Stimulated activated CD8-positive, alpha-beta memory T cell treated with anti-CD3 and anti-CD28 coated beads, Interleukin-7, amount 100 ng/mL, for 48 hours (primary cell): Measurements from ENCODE around the gene CYP4F22.
"Not testable (repeated sequence)": the region's sequence is repeated elsewhere in the genome, so short reads cannot be mapped to it uniquely, and the experiment has no call there.

Source experiments
- DNase-seq, 2 donors: peaks; one replicate each; pipeline ENCODE4 v3.0.0-alpha.2; 2020; ENCODE audit warnings: low read depth in 1 of 2; ENCODE audit errors: extremely low read depth in 1 of 2

Gene CYP4F22

DNA sequence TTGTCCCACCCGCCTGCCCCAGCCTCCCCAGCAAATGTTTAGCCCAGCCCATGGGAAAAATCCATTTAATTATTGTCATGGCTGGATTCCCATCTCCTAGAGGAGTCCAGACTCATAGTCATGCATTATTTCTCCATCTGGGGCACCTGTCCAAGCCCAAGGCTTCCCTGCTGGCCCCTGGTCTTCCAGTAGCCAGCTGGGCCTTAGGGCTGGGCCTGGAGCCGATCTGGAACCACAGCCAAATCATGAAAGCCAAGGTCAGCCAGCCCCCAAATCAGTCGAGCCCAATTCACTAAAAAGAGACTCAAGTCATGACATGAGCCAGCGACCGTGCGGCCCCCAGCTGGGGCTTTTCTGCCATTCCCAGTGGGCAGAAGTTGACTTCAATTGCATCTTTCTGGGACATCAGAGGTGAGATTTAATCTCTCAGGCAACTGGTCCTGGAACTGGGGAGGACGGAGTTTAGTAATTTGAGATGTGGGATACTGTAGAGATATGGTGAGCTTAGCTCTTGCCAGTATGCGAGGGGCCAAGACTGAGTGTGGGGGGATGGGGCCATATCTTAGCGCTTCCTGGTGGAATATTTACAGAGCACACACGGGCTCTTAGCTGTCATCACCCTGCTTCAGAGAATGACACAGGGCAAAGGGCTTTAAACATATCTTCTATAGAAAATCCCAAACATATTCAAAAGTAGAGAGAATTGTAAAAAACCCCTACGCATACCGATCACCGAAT is 19.7 kb upstream of the CYP4F22 start:
- no peak for DNase-seq

DNA sequence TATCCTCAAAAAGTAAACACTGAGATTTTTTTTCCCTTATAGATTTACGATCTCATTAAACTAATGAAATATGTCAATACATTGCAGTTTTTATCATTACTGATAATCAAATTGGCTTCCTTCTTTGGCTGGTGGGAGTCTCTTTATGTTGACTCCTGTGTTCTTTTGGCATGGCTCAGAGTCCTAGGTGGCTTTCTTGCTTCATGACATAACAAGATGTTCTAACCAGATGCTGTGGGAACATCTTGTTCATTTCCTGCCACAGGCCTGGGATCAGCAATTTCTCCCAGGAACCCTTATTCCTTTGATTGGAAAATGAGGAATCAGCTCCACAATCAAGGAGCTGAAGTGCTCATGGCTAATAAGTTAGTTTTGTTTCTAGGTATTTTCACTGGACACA is 13.2 kb upstream of the CYP4F22 start:
- no peak for DNase-seq

DNA sequence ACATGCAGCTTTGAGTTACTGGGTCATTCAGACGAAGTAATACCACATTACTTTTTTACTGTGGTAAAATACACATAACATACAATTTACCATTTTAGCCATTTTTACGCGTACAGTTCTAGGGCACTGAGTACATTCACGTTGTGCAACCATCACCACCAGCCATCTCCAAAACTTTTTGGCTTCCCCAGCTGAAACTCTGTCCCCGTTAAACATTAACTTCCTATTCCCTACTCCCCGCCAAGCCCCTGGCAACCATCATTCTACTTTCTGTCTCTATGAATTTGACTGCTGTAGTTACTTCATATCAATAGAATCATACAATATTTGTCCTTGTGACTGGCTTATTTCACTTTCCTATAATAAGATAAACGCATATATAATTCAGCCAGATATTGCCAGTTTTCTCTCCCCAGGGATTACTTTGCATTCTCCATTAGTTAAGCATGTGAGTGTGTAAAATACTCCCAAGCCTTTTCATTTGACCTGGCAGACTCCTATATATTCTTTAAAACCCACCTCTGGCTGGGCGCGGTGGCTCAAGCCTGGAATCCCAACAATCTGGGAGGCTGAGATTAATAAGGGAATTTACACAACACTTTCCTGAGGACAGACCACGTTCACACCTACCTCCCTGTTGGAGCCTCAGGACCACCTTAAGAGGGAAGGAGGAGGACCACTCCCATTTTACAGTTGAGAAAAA is 10.0 kb upstream of the CYP4F22 start:
- DNase-seq, result no peak

DNA sequence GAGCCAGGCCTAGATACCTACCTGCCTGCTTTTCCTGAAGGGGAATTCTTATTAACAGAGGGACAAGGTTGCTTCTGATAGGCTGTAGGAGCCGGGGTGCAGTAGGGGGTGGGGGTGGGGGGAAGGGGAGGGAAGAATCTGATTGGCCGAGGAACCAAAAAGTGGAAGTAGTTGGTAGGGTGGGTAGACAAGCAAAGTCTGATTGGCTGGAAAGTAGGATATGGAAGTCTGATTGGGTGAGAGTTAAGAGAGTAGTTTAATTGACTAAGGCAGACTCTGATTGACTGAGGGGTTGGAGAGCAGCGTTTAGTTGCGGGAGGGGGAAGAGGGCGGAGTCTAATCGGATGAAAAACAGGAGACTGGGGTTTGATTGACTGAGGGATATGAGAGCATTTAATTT is 9.4 kb upstream of the CYP4F22 start:
- DNase-seq, result no peak

DNA sequence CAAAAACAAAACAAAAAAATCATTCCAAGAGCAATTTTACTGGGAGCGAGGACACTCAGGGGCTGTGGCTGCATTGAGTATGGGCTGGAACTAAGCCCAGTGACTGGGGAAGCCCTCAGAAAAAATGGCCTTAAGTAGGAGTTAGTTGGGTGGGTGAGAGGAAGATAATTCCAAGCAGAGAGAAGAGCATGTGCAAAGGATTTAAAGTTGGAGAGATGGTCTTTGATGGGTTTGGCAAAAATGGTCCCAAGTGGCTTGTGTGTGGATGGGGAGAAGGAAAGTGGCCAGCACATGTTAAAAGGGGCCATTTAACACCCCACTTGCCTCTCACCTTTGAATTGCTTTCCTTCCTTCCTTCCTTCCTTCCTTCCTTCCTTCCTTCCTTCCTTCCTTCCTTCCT is 6.7 kb upstream of the CYP4F22 start:
- no peak for DNase-seq

DNA sequence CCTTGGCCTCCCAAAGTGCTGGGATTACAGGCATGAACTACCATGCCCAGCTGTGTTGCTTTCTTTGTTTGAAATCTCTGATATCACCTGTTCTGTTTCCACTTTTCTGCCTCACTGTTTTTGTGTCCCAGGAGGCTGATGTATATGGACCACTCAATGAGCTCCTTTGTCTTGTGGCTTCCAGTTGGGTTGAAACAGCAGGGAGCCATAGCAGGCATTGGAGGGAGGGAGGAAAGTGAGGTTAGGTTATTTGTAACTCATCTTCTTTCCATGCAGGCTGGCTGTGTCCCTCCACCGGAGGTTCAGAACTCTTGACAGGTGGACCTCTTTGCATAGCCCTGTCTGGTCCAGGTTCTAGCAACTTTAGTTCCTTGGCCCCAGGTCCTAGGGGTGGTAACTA is 6.1 kb upstream of the CYP4F22 start:
- DNase-seq, result no peak

DNA sequence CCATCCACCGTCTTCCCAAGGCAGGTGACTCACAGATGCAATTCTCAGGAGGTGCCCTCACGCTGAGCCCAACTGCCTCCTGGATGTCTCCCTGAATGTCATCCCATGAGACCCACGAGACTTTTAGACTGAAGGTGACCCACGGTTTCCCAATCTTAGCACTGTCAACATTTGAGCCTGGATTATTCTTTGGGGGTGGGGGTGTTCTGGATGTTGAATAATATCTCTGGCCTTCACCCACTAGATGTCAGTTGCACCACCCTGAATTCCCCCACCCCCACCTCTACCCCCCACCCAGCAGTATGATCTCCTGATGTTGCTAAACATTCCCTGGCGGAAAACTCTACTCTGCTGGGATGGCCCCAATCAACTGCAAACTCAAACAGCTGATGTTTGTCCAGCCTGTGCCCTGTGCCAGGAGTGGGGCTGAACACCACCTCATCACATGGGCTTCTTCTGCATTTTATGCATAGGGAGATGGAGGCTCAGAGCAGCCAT is 2.2 kb upstream of the CYP4F22 start:
- DNase-seq, result no peak

DNA sequence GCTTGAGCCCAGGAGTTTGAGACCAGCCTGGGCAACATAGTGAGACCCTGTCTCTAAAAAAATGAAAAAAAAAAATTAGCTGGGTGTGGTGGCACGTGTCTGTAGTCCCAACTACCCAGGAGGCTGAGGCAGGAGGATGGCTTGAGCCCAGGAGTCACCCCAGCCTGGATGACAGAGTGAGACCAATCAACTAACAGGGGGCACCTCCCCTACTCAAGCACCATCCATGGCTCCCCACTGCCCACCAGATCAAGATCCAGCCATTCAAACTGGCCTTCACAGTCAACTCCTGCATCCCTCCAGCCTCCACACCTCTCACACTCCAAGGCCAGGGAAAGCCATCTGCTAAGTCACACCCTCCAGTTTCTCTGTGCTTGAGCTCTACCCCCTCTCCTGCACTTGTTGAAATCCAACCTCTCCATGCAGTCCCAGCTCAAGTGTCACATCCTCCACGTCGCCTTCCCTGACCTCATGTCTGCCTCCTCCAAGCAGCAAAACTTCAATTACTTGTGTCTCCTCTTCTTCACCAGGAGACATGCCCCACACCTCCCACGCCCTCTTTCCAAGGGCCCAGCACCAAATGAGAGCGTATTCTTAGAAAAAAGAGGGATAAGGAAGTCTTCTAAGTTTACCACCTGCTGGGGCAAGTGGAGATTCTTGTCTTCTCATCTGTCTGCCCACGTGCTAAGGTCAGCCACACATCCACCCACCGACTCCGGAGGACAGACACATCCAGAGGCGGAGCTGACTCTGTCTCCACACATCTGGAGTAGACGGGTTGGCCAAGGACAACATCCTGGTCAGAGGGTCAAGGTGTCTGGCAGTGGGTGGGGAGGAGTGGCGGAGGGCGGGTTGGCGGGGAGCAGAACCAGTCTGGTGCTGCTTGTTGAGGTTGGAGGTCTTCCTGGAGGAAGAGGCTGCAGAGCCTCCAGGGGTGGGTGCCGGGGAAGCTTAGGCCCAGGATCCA is 974 bp upstream of the CYP4F22 start:
- no peak for DNase-seq

DNA sequence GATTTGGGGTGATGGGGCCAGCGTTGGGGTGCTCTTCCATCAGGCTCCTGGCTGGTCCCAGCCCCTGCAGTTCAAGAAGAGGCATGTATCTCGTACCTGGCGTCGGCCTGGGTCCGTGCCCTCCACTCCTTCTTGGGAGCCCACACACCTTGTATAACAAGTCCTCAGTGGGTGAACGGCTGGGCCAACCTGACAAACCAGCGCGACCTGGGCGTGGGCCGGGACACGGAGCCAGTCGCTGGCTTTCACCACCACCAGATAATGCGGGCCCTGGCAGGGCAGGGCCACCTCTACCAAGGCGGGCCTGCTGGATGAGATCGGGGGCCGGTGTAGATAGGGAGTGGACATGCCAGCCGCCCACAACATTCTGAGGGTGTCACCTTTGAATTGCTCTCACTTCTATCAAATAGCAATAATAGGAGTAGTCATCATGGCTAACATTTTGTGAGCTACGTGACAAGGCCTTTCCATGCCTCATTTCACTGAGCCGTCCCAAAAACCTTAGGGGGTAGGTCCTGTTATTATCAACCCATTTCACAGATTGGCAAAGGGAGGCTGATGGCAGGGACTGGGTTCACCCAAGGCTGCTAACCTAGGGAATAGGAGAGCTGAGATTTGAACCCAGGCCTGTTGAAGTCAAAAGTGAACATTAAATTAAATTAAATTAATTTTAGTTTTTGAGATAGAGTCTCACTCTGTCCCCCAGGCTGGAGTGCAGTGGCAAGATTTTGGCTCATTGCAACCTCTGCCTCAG is 3.5 kb downstream of the CYP4F22 start:
- no peak for DNase-seq

DNA sequence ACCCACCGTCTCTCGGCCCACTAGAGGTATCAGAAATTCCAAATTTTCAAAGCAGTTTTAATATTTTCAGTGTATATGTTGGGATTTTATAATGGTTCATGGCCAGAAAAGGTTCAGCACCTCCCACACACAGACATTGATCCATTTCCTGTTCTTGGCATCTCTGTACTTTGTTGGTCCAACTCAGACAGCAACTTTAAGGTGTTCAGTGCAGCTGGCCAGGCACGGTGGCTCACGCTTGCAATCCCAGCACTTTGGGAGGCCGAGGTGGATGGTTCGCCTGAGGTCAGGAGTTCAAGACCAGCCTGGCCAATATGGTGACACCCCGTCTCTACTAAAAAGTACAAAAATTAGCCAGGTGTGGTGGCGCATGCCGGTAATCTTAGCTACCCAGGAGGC is 6.9 kb downstream of the CYP4F22 start:
- DNase-seq, result not testable (repeated sequence)

DNA sequence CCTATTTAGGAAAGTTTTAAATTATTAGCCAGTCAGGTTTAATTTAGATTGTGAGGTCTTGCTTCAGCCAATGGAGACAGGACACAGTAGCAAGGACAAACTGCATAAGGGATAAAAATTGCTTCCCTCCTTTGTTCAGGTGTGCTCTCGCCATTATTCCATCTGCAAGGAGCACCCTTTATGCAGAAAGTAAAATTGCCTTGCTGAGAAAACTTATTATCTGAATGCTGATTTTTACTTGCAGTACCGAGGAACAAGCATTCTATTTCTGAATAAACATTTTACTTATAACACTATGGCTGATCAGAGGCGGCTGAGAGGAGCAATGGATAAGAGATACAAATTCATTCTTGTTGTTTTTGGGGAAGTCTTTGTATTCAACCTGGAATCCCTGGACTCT is 8.0 kb downstream of the CYP4F22 start:
- no peak for DNase-seq

DNA sequence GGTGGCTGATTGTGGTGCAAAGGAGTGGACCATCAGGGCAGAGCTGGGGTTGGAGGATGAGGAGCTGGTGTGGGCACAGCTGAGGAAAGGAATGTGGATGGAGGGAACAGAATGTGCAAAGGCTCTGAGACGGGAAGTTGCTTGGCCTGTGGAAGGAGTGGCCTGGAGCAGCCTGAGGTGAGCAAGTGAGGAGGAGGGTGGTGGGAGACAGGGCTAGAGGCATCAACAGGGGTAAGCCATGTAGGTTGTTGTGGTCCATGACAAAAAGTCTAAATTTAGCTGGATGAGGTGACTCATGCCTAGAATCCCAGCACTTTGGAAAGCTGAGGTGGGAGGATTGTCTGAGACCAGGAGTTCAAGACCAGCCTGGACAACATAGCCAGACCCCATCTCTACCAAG is 9.5 kb downstream of the CYP4F22 start:
- no peak for DNase-seq

DNA sequence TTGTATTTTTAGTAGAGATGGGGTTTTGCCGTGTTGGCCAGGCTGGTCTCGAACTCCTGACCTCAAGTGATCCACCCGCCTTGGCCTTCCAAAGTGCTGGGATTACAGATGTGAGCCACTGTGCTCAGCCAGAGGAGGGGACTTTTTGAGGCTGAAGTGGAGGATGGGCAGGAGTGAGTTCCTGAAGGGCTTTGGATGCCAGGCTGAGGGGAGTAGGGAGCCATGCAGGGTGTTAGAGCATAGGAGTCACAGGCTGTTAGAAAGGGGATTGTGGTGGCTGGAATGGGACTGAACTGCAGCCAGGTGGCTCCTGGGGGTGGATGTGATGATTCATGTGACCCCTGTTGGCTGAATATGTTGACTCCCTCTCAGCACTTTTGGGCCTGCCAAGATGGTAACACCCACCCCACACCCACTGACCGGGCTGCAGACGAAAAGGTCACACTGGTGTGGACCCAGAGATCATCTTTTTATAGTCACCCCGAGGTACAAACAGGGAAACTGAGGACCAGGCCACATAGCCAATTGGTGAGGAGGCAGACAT is 11.2 kb downstream of the CYP4F22 start:
- DNase-seq, result no peak

DNA sequence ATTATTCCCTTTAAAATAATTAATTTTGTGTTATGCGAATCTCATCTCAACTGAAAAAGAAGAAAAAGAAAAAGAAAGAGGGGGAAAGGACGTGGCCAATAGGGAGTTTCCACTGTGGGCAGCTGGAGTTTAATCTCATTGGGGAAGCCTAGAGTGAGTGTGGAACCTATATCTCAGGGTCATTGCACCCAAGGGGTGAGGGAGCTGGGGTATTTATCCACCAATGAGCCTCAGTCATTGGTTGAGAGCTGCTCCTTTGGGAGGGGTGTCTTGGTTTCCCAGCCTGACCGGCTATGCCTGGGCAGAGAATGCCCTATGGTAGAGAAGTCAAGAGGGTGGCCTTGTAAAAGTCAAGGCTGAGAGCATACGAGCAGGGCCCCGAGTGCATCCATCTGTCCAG is 16.5 kb downstream of the CYP4F22 start:
- DNase-seq, result no peak

DNA sequence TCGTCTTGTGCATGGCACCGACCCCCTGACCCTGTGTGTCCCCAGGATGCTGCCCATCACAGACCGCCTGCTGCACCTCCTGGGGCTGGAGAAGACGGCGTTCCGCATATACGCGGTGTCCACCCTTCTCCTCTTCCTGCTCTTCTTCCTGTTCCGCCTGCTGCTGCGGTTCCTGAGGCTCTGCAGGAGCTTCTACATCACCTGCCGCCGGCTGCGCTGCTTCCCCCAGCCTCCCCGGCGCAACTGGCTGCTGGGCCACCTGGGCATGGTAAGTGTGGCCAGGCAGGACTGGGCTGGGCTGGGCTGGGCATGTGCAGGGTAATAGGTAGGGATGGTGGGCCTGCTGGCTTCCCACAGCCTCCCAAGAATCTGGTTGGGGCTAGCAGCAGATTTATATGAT is 17.0 kb downstream of the CYP4F22 start:
- DNase-seq, result no peak

DNA sequence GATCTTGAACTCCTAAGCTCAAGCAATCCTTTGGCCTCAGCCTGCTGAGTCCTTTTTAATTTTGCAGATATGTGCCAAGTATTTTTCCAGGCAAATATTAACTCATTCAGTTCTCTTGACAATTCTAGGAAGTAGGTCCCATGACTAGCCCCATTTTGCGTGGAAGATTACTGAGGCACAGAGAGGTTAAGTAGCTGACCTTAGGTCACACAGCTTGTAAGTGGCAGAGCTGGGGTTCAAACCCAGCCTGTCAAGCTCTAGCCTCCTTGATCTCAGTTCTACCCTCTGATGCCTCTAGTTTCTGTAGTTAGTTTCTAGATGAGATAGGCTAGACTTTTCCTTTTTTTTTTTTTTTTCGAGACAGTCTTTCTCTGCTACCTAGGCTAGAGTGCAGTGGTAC is 18.1 kb downstream of the CYP4F22 start:
- no peak for DNase-seq

DNA sequence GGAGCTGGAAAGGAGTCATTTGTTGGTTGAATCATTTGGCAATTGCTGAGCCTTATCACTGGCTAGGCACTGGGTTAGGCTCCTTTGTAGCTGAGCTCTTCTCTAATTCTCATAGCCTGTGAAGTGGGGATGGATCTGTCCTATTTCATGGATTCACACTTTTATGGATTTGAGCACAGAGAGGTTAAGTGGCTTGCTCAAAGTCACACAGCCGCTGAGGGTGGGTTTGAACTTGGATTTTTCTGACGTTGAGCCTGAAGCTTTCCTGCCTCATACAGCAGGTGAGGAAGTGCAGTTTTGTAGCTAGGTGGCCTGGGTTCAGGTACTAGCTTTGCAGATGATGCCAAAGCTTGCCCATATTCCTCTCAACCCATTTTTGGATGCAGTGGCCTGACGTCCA is 19.4 kb downstream of the CYP4F22 start:
- DNase-seq, result no peak

DNA sequence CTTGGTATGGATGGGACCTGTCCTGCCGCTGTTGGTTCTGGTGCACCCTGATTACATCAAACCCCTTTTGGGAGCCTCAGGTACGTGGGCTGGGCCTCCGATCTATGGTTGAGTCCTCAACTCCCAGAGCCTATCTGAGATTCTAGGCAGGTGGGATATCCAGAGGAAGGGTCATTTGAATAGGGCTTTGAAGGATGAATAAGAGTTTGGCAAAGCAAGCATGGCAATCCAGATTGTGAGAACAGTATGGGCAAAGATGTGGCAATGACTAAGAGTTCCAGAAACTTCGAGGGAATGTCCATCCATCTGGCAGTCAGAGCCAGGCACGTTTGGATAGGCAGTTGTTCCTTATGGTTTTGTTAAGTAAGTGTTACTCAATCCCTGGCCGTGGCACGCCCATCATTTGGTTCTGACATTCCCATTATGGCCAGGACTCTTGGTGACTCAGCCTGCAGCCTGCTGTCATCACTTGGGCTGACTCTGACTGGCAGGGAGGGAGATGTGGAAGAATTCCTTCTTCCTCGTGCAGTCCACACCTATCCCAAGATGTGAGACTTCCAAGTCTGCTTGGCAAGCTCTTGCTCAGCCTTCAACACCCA is 21.5 kb downstream of the CYP4F22 start:
- DNase-seq, result no peak

DNA sequence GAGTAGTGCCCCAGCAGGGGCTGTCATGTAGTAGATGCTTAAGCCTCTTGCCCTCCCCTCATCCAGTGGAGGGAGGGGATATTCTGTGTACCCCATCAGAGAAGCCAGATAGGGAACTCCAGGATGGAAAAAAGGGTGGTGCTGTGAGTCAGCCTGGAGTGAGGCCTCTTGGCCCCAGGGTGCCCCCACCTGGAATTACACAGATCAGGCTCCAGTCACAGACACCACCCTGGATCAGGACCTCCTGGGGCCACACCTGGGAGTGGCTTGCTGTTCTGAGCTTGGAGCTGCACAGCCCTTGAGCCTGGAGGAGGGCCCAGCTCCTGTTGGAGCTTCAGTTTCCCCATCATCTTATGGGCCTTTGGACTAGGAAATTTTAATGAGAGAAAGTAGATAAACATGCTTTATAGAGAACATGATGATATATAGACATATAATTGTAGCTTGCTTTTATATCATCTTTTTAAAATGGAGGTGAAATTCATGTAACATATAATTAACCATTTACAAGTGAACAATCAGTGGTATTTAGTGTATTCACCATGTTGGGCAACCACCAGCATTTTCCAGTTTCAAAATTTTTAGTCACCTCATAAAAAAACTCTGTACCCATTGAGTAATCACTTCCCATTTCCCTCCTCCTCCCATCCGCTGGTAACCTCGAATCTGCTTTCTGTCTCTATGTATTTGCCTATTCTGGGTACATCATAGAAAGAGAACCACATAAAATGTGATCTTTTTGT is 24.6 kb downstream of the CYP4F22 start:
- no peak for DNase-seq
